K562 (cell line): ENCODE measurements around the gene TRNAU1AP. TPM values are rescaled to one million over a fixed set of nuclear protein-coding genes. Genes with fewer than 3 reads are reported as not detected.

ENCODE experiments used
- ADNP ChIP-seq: fragments of 200-800 bp; sonication (Bioruptor generic); IDR thresholded peaks from 2 replicates; pipeline ENCODE4 v1.6.1; 2016; ENCODE audit warnings: missing genetic modification characterization, missing compliant biosample characterization
- HDAC1 ChIP-seq, 2 experiments: fragments of 450-650 bp; IDR thresholded peaks; 2 replicates each; pipeline ENCODE4 v1.6.1; 2016 to 2017; ENCODE audit warnings: inconsistent platforms in 1 of 2, mild to moderate bottlenecking in 1 of 2, moderate library complexity in 1 of 2
- KAT8 ChIP-seq: fragments of 450-650 bp; IDR thresholded peaks from 2 replicates; pipeline ENCODE4 v1.6.1; 2016; ENCODE audit warnings: low read depth, mild to moderate bottlenecking
- KLF13 ChIP-seq: fragments of 450-650 bp; IDR thresholded peaks from 2 replicates; pipeline ENCODE4 v1.6.1; 2016; ENCODE audit warnings: missing genetic modification characterization, low read depth, mild to moderate bottlenecking, missing compliant biosample characterization, moderate library complexity, borderline replicate concordance
- MYC ChIP-seq, 2 experiments: fragments of 250-450 bp in 1 of 2; sonication (Bioruptor Pico) in 1 of 2; IDR thresholded peaks; 2 replicates each; pipeline versions ENCODE4 v1.5.1 to v1.6.1; 2012 to 2021; ENCODE audit warnings: low read depth in 2 of 2, borderline replicate concordance in 1 of 2, improper control_type of control experiment in 1 of 2, low read length in 1 of 2, mild to moderate bottlenecking in 1 of 2, moderate library complexity in 1 of 2
- PCBP2 ChIP-seq: fragments of 200-400 bp; formaldehyde crosslinking; IDR thresholded peaks from 2 replicates; pipeline ENCODE4 v1.6.1; 2018; ENCODE audit warnings: low read length, low read depth, mild to moderate bottlenecking, moderate library complexity; ENCODE audit not compliant: poor library complexity, severe bottlenecking
- SAFB2 ChIP-seq: fragments of 200-400 bp; formaldehyde crosslinking; IDR thresholded peaks from 2 replicates; pipeline ENCODE4 v1.6.1; 2018; ENCODE audit warnings: borderline replicate concordance, low read length, low read depth, moderate library complexity; ENCODE audit not compliant: severe bottlenecking
- SIN3A ChIP-seq, 2 experiments: fragments of 150-350 bp in 1 of 2; IDR thresholded peaks; 2 replicates each; pipeline ENCODE4 v1.6.1; 2011 to 2016; ENCODE audit warnings: borderline replicate concordance in 2 of 2, low read depth in 2 of 2, low read length in 2 of 2, mild to moderate bottlenecking in 2 of 2, moderate library complexity in 2 of 2; ENCODE audit not compliant: control insufficient read depth in 1 of 2
- SIRT6 ChIP-seq: IDR thresholded peaks from one replicate; pipeline ENCODE4 v1.6.1; 2012; ENCODE audit warnings: low read depth, mild to moderate bottlenecking, control low read depth, inconsistent platforms, low read length, moderate library complexity
- ZNF224 ChIP-seq: sonication (generic); formaldehyde crosslinking; IDR thresholded peaks from 2 replicates; pipeline ENCODE4 v1.8.0; 2022; ENCODE audit warnings: mild to moderate bottlenecking, missing genetic modification reagents
- ZNF253 ChIP-seq: fragments of 250-450 bp; sonication (Bioruptor Pico); conservative IDR thresholded peaks from 2 replicates; pipeline ENCODE4 v1.6.1; 2021; ENCODE audit warnings: mild to moderate bottlenecking
- ZNF512 ChIP-seq: IDR thresholded peaks from 2 replicates; pipeline ENCODE4 v1.6.1; 2016; ENCODE audit warnings: missing genetic modification characterization, missing compliant biosample characterization
- ZNF778 ChIP-seq: fragments of 450-650 bp; formaldehyde crosslinking; IDR thresholded peaks from 2 replicates; pipeline ENCODE4 v1.4.0; 2020; ENCODE audit warnings: mild to moderate bottlenecking, moderate library complexity
- ZNF780A ChIP-seq: fragments of 250-450 bp; sonication (Bioruptor Pico); IDR thresholded peaks from 2 replicates; pipeline ENCODE4 v1.5.0; 2021; ENCODE audit warnings: mild to moderate bottlenecking
- ZNF79 ChIP-seq: fragments of 250-450 bp; sonication (Bioruptor Pico); IDR thresholded peaks from 2 replicates; pipeline ENCODE4 v1.4.0; 2020; ENCODE audit warnings: low read depth, mild to moderate bottlenecking, moderate library complexity
- ZSCAN29 ChIP-seq: fragments of 450-650 bp; IDR thresholded peaks from 2 replicates; pipeline ENCODE4 v1.6.1; 2017
- ZSCAN32 ChIP-seq: fragments of 450-650 bp; formaldehyde crosslinking; IDR thresholded peaks from 2 replicates; pipeline ENCODE4 v1.4.0; 2020; ENCODE audit warnings: mild to moderate bottlenecking, moderate library complexity
- polyA plus RNA-seq, 8 experiments: library from polyadenylated mRNA; depleted of rRNA in 4 of 8; stranded (reverse) in 5 of 8; unstranded in 3 of 8; fragments of >200 nt; fragmentation: Nextera tagmentation in 2 of 8; fragmentation: Illumina TruSeq in 1 of 8; extraction: Ambion mirVana in 2 of 8; extraction: Trizol in 1 of 8; gene quantifications; 2 replicates each; pipeline versions ENCODE4 v1.2.1 to v1.2.3, GENCODE V29; 2011 to 2014; ENCODE audit warnings: inconsistent platforms in 1 of 8, missing spikeins in 1 of 8
- total RNA-seq, 7 experiments: library from RNA; depleted of rRNA in 6 of 7; stranded (reverse); fragments of >200 nt in 6 of 7; fragmentation: Illumina TruSeq in 2 of 7; extraction: Trizol in 2 of 7; gene quantifications; 2 replicates each; pipeline versions ENCODE4 v1.2.1 to v1.2.3, GENCODE V29; 2011 to 2021; ENCODE audit warnings: low replicate concordance in 1 of 7
- TF ChIP-seq, protein P1 (sequence below): fragments of 450-650 bp; formaldehyde crosslinking; IDR thresholded peaks from 2 replicates; pipeline ENCODE4 v1.4.0; 2022; ENCODE audit warnings: mild to moderate bottlenecking, moderate library complexity
- TF ChIP-seq, protein P2 (sequence below), 2 experiments: fragments of 150-350 bp in 1 of 2; IDR thresholded peaks; 2 replicates each; pipeline ENCODE4 v1.6.1; 2012 to 2016; ENCODE audit warnings: low read depth in 2 of 2, low read length in 2 of 2, mild to moderate bottlenecking in 1 of 2, moderate library complexity in 1 of 2

TRNAU1AP gene
- total and polyA plus RNA-seq, 9 of the 15 experiments (the other 6 are each of a cell fraction or from before 2014, with no cell fraction given), result 34.9 to 110 (median 46.3) TPM

DNA sequence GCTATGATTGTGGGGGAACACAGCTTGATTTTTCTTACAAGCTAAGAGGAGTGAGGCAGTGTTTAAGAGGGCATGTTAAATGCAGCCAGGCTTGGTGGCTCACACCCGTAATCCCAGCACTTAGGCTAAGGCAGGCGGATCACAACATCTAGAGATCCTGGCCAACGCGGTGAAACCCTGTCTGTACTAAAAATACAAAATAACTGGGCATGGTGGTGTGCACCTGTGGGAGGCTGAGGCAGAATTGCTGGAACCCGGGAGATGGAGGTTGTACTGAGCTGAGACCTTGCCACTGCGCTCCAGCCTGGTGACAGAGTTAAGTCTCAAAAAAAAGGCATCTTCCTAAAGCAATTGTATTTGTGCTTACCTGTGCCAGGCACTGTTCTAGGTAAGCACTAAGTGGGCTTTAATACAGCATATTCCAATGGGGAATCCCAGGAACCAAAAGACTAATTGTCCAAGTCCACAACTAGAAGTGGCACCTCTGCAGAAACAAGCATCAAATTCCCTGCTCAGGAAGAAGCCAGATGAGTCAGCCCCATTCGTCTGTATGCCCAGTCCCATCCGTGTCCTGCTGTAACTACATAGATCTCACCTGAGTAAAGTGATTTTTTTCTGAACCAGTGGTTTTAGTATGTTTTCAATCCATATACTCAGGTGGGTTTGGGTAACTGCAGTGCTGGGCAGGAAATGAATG lies 42.5 kb upstream of the TRNAU1AP start (continued):
- TF ChIP-seq ZNF79 (CRISPR knock-in tag) (no peak), SIN3A (IDR thresholded peaks at IDR 0.05; ENCODE audit: borderline replicate concordance in 2 of 2, control insufficient read depth in 1 of 2, low read depth in 2 of 2, low read length in 2 of 2) (peak; percentile 80 to 93; a peak in 3 of 4 replicates), ZSCAN29 (no peak; the same call in 1 of the 2 replicates), ZNF512 (tag) (no peak), KAT8 (no peak), ZNF224 (CRISPR knock-in tag) (no peak; the same call in 1 of the 2 replicates), KLF13 (no peak), PCBP2 (peak; percentile 43), ZNF253 (CRISPR knock-in tag) (peak; percentile 92), MYC (IDR thresholded peaks at IDR 0.05; ENCODE audit: low read depth, low read length) (no peak), MYC (CRISPR knock-in tag; IDR thresholded peaks at IDR 0.05; ENCODE audit: borderline replicate concordance, low read depth) (peak; percentile 39; the same call in 1 of the 2 replicates), ZSCAN32 (CRISPR knock-in tag) (peak; percentile 42), ADNP (tag) (no peak), ZNF780A (CRISPR knock-in tag) (peak; percentile 58), SIRT6 (peak; percentile 94), HDAC1 (IDR thresholded peaks at IDR 0.05) (no peak), SAFB2 (no peak), ZNF778 (no peak)
- TF ChIP-seq, protein P1, sequence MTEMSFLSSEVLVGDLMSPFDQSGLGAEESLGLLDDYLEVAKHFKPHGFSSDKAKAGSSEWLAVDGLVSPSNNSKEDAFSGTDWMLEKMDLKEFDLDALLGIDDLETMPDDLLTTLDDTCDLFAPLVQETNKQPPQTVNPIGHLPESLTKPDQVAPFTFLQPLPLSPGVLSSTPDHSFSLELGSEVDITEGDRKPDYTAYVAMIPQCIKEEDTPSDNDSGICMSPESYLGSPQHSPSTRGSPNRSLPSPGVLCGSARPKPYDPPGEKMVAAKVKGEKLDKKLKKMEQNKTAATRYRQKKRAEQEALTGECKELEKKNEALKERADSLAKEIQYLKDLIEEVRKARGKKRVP (CRISPR knock-in tag), result peak; percentile 76
- TF ChIP-seq, protein P2, sequence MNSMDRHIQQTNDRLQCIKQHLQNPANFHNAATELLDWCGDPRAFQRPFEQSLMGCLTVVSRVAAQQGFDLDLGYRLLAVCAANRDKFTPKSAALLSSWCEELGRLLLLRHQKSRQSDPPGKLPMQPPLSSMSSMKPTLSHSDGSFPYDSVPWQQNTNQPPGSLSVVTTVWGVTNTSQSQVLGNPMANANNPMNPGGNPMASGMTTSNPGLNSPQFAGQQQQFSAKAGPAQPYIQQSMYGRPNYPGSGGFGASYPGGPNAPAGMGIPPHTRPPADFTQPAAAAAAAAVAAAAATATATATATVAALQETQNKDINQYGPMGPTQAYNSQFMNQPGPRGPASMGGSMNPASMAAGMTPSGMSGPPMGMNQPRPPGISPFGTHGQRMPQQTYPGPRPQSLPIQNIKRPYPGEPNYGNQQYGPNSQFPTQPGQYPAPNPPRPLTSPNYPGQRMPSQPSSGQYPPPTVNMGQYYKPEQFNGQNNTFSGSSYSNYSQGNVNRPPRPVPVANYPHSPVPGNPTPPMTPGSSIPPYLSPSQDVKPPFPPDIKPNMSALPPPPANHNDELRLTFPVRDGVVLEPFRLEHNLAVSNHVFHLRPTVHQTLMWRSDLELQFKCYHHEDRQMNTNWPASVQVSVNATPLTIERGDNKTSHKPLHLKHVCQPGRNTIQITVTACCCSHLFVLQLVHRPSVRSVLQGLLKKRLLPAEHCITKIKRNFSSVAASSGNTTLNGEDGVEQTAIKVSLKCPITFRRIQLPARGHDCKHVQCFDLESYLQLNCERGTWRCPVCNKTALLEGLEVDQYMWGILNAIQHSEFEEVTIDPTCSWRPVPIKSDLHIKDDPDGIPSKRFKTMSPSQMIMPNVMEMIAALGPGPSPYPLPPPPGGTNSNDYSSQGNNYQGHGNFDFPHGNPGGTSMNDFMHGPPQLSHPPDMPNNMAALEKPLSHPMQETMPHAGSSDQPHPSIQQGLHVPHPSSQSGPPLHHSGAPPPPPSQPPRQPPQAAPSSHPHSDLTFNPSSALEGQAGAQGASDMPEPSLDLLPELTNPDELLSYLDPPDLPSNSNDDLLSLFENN (IDR thresholded peaks at IDR 0.05; ENCODE audit: low read depth in 2 of 2, low read length in 2 of 2), result no peak; a peak in 1 of 4 replicates
